H1 (cell line): Measurements from ENCODE around the gene FAM177A1. TPM values are rescaled to one million over a fixed set of nuclear protein-coding genes. Genes with fewer than 3 reads are reported as not detected.

Experiments
- CHD7 ChIP-seq: fragments of 300-600 bp; sonication (generic); IDR thresholded peaks from 2 replicates; pipeline ENCODE4 v1.7.1; 2012; ENCODE audit warnings: low read length, moderate library complexity, mild to moderate bottlenecking, inconsistent platforms; ENCODE audit not compliant: insufficient replicate concordance
- EZH2 ChIP-seq: fragments of 200-600 bp; sonication (generic); IDR thresholded peaks from 2 replicates; pipeline ENCODE4 v1.7.1; 2012; ENCODE audit warnings: low read depth, mild to moderate bottlenecking, moderate library complexity, low read length, inconsistent platforms; ENCODE audit not compliant: severe bottlenecking
- HDAC6 ChIP-seq: IDR thresholded peaks from one replicate; pipeline ENCODE4 v1.7.1; 2012; ENCODE audit warnings: low read depth, mild to moderate bottlenecking, inconsistent platforms, low read length, moderate library complexity
- POLR2A ChIP-seq, 2 experiments: IDR thresholded peaks; 1 replicate in 1 of 2; 2 replicates in 1 of 2; pipeline ENCODE4 v1.6.1; 2011; ENCODE audit warnings: low read depth in 2 of 2, low read length in 2 of 2, mild to moderate bottlenecking in 2 of 2; ENCODE audit errors: control extremely low read depth in 1 of 2
- polyA plus RNA-seq, 7 experiments: library from polyadenylated mRNA; depleted of rRNA in 3 of 7; stranded (reverse) in 5 of 7; unstranded in 2 of 7; fragments of >200 nt in 5 of 7; fragments of 200-250 nt in 2 of 7; gene quantifications; 1 replicate in 5 of 7; 2 replicates in 1 of 7; 4 replicates in 1 of 7; pipeline versions ENCODE4 v1.2.1 to v1.2.3, GENCODE V29; 2011 to 2013; ENCODE audit warnings: missing spikeins in 2 of 7, mixed read lengths in 2 of 7
- total RNA-seq: library from RNA; stranded (reverse); fragmentation: NEBNext Ultra II Directional; extraction: Animal tissue kit (Norgen Biotek cat#: 25700); gene quantifications from 2 replicates; pipeline ENCODE4 v1.2.1, GENCODE V29; 2021
- TF ChIP-seq, protein P1 (sequence below), 3 experiments: IDR thresholded peaks; 1 replicate in 2 of 3; 2 replicates in 1 of 3; pipeline versions ENCODE4 v1.5.1 to v1.6.1; 2011; ENCODE audit warnings: low read length in 3 of 3, mild to moderate bottlenecking in 3 of 3, inconsistent platforms in 2 of 3, low read depth in 1 of 3, moderate library complexity in 1 of 3; ENCODE audit not compliant: insufficient read depth in 1 of 3; ENCODE audit errors: control extremely low read depth in 1 of 3

The FAM177A1 gene
- total and polyA plus RNA-seq, 2 of the 8 experiments (the other 6 are each of a cell fraction or from before 2014, with no cell fraction given): 11.3 to 34.0 TPM

- TF ChIP-seq EZH2 (no peak), HDAC6 (no peak), CHD7 (no peak), POLR2A (IDR thresholded peaks at IDR 0.05; ENCODE audit: control extremely low read depth in 1 of 2, low read depth in 2 of 2, low read length in 2 of 2) (no peak)
- TF ChIP-seq, protein P1, sequence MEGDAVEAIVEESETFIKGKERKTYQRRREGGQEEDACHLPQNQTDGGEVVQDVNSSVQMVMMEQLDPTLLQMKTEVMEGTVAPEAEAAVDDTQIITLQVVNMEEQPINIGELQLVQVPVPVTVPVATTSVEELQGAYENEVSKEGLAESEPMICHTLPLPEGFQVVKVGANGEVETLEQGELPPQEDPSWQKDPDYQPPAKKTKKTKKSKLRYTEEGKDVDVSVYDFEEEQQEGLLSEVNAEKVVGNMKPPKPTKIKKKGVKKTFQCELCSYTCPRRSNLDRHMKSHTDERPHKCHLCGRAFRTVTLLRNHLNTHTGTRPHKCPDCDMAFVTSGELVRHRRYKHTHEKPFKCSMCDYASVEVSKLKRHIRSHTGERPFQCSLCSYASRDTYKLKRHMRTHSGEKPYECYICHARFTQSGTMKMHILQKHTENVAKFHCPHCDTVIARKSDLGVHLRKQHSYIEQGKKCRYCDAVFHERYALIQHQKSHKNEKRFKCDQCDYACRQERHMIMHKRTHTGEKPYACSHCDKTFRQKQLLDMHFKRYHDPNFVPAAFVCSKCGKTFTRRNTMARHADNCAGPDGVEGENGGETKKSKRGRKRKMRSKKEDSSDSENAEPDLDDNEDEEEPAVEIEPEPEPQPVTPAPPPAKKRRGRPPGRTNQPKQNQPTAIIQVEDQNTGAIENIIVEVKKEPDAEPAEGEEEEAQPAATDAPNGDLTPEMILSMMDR (IDR thresholded peaks at IDR 0.05; ENCODE audit: control extremely low read depth in 1 of 3, insufficient read depth in 1 of 3, low read depth in 1 of 3, low read length in 3 of 3): no peak
Measured at GRCh38 chr14:35113308-35113950, 67.4 kb downstream of the FAM177A1 start (continued).
